HG02973 (cell line): ENCODE results near the gene PABPN1L.
"Not testable (repeated sequence)": the region's sequence is repeated elsewhere in the genome, so short reads cannot be mapped to it uniquely, and the experiment has no call there.

Experiments
- ATAC-seq: cut with Tn5 transposase; IDR thresholded peaks from one replicate; pipeline ENCODE4 v1.9.1; 2021; ENCODE audit warnings: moderate library complexity; ENCODE audit not compliant: unreplicated experiment

PABPN1L gene

GRCh38 chr16:88901718-88902337 lies 35.4 kb upstream of the PABPN1L start:
- ATAC-seq, result no peak

DNA sequence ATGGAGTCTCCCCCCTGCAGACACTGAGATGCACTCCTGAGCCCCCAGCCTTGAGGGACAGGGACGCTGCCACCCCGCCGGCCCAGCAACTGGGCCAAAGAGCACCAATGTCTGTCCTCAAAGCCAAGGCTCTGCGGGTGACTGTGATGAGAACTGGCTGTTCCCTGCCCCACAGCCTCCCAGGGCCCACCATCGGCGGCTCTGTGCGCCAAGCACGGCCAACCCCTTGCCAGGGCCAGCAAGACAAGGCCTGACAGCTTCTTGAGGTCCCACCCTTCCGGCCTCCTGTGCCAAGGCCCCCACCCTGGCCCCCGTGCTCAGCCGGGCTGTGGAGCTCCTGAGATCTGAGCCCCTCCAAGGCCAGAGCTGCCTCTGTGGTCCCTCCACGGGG lies 34.2 kb upstream of the PABPN1L start:
- ATAC-seq, result no peak

- no peak for ATAC-seq
These were observed 33.6 kb upstream of the PABPN1L start for GRCh38 chr16:88899901-88900661.

GRCh38 chr16:88897696-88898425 lies 31.4 kb upstream of the PABPN1L start:
- ATAC-seq, result no peak

DNA sequence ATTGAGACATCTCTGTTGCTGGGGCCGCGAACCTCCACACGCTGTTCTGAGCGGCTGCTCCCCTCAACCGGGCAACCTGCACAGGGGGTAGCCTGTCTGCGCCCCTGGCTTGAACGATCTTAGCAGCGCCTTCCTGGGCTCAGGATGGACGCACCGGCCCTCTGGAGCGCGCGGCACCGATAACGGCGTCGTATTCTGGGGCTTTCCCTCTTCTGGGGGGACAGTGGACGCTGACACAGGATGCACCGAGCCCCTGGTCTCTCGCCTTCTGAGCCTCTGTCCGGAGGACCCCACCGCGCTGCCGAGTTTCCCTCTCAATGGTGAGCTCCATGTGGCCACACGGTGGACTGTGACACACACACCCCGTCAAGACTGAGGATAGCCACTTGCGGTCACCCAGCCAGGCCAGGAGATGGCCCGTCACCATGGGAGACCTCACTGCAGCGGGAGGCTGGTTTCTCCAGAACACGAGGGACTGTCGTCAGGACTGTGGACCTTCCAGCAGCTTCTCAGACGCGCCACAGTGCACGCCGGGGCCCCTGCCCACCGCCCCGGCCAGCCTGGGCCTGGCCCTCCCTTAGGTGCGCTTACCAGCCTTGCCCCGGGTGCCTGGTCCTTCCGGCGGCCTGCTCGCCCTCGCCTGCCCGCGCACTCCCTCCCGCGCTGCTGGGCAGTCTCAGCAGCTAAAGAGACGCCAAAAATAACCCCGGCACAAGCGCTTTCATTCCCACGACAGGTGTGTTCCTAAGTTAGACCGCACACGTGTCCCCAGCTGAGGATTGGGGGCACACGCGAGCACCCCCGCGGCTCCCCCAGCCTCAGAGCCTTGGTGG lies 30.0 kb upstream of the PABPN1L start:
- ATAC-seq, result no peak

DNA sequence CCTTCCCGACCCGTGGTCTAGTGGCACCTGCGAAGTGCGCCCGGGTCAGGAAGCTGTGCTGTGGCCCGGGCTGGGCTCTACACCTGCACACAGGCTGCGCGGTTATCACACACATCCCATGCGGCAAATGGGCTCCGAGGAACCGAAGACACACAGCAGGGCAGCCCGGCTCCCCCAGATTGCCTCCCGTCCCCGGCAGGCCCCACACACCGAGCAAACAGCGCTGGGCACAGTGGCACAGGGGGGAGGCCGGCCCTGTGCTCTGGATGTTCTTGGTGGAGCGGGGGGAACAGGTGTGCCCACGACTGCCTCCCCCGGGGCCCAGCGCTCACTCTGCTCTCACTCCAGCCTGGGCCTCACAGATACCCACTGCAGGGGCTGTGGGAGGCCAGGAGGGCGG lies 28.9 kb upstream of the PABPN1L start:
- no peak for ATAC-seq

DNA sequence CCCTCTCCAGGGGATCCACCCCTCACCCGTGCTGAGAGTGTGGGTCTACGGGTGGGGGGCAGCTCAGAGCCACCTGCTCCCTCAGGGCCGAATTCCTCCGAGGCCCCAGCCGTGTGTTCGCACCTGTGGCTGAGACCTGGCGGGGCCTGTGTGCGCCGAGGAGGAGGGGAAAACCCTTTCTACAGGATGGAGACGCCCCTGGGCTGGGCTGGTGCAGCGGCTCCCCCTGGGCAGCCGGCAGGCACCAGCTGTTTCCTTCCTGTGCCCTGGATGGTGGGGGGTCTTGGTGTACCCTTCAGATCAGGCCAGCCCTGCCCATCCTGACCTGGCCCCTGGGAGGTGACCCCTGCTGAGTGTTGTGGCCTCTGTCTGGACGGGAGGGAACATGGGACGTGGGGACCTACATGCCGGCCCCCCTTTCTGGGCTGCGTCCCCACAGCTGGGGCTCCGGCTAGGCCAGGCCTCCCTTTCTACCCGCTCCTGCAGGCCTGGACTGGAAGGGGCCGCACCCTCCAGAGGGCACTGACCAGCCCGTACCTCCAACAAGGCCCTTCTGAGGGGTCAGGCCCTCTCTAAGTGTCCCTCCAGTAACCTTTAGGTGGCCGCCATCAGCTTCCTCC lies 28.3 kb upstream of the PABPN1L start:
- no peak for ATAC-seq

DNA sequence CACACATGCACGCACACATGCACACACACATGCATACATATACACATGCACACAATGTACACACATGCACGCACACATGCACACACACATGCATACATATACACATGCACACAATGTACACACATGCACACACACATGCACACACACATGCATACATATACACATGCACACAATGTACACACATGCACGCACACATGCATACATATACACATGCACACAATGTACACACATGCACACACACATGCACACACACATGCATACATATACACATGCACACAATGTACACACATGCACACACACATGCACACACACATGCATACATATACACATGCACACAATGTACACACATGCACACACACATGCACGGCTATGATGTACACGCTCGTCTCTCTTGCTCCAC lies 27.8 kb upstream of the PABPN1L start:
- ATAC-seq, result not testable (repeated sequence)

DNA sequence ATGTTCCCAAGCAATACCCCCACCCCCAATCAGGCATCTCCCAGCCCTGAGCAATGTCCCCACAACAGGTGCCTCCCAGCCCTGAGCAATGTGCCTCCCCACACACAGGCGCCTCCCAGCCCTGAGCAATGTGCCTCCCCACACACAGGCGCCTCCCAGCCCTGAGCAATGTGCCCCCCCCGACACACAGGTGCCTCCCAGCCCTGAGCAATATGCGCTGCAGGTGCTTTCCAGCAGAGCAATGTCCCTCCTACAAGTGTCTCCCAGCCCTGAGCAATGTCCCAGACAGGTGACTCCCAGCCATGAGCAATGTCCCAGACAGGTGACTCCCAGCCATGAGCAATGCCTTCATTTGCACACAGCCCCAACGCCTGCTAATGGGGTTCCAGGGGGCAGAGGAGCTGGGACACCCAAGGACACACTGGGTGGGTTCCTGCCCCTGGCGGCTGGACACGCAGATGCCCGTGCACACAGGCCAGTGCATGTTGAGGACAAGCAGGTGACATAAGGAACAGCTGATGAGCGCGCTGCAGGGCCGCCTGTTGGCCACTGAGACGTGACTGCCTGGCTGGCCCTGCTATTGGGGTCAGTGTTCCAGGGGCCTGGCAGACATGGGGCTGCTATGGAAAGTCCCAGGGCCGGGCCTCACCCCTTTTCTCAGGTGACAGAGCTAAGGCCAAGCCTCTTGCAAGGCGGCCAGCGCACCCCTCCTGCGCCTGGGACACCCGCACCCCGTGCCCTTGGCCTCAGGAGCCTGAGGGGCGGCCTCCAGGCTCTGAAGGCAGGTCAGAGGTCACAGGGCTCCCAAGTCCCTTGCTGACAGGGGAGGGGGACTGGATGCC lies 26.9 kb upstream of the PABPN1L start:
- ATAC-seq, result no peak

GRCh38 chr16:88892065-88892464 lies 25.6 kb upstream of the PABPN1L start:
- no peak for ATAC-seq

DNA sequence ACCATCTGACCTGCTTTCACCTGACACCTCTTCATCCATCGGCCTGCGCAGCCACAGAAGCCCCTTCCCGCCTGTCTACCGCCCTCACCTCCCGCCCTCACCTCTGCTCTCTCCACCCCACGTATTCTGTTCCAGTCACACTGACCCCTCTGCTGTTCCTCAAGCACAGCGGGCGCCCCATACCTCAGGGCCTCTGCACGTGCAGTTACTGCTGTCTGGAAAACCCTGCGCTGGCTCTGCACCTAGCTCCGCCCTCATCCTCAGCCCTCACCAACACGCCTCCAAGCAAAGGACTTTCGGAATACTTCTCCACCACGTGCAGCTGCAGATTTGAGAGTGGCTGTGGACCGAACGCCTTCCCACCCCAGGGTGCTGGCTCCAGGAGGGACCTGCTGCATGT lies 24.6 kb upstream of the PABPN1L start:
- ATAC-seq, result no peak

- not testable (repeated sequence) for ATAC-seq
These were observed 23.4 kb upstream of the PABPN1L start for GRCh38 chr16:88889702-88890352.

DNA sequence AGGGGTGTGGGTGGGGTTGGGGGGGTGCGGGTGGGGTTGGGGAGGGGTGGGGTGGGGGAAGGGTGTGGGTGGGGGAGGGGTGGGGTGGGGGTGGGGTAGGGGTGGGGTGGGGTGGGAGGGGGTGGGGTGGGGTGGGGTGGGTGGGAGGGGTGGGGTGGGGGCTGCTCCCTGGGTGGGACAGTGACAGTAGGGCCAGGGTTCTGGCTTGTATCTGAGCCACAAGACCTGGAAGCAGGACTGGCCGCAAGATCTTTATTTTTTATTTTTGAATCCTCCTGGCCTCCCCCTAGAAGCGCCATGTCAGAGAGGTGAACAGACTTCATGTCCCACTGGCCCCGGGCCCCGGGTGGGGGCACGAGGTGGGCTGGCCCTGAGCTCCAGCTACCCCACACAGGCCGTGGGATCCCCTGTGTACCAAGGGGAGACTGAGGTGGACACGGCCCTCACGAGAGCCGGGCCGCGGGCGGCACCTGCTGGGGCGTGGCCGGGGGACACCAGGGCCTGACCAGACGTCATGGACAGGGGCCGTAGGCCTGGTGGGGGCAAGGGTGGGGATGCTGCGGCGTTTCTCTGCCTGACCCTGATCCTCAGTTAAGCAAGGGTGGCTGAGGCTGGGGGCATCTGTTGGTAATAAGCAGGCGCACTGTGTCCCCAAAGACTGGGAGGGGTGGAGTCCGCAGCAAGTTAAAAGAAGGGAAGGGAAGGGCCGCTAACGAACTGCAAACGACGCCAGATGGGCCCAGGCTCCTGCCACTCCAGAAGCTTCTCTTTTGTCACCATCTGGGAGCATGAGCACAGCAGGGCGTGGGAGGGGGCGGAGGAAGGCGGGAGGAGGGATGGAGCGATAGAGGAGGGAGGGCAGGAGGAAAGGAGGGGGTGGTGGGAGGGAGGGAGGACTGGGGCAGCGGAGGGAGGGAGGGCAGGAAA lies 22.3 kb upstream of the PABPN1L start:
- no peak for ATAC-seq

DNA sequence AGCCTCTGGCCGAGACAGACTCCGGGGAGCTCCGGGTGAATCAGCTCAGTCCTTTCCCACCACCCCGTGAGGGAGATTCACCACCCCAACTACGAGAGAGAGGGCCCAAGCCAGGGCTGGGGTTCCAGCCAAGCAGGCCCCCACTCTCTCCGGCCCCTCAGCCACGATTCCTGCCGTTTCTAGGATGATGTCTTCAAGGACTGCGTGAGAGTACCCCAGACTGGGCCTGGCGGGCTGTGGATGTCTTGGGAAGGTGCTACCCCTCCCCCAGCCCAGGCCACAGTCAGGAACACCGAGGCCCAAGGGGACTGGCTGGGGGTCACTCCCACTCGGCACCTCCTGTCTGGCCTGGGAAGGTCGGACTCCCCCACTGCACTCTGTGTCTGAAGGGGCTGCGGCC lies 21.6 kb upstream of the PABPN1L start:
- ATAC-seq, result no peak

DNA sequence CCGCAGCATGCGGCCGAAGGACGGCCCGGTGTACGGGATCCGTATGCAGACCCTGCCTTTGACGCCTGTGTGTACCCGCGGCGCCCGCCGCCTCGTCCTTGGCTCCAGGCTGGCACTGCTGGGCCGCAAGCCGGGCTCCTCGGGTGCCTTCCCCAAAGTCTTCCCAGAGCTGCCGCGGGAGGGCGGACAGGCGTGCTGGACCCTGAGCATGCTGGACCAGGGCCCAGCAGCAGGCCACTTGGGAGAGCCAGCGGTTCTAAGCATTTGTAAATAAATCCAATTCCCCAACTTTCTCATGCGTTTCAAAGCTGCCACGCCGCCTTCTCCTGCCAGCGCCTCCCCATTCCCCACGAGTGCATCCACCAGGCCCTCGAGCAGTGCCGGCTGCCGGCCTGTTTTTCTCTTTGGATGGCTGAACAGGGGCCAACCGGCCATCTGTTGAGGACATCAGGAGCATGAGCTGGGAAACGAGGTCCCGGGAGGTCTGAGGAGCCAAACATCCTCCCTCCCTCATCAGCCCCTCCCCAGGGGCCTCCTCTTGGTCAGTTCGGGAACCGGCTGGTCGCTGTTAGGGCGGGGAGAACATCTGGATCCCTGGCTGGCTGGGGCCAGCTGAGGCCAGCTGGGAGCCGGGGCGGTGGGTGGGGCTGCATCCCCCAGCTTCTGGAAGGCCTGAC lies 20.5 kb upstream of the PABPN1L start:
- no peak for ATAC-seq

- no peak for ATAC-seq
These were observed 20.0 kb upstream of the PABPN1L start for GRCh38 chr16:88886420-88886844.

DNA sequence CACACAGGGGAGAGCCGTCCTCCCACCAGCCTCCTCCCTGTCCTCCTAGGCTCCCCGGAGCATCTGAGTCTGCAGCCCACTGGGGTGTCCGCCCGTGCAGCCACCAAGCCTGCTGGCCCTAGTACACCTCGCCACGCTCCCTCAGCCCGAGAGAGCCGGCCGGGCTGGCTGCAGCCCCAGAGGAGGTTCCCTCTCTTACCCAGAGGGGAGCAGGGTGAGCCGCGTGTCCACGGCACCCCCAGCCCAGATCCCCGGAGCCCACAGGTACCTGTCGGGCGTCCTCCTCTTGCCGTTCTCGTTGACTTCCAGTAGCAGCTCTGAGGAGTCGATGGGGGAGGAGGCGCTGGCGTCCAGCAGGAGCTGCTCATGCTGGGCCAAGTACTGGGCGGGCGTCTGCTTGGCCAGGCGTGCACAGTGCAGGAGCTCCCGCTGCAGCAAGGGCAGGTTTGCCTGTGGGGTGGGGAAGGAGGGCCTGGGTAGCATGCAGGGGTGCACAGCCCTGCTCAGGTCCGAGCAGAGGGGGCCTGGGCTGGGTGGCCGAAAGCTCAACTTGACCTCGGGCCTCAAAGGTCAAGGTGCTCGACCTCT lies 19.3 kb upstream of the PABPN1L start:
- ATAC-seq, result no peak
